ENCODE data around the gene KRT20. TPM values are rescaled to one million over a fixed set of nuclear protein-coding genes. Genes with fewer than 3 reads are reported as not detected.

The KRT20 gene
- polyA plus RNA-seq, 2 of the 4 experiments (the other 2 are of a cell fraction), result 0.28 TPM; not detected in 1

- no peak for DNase-seq (ENCODE audit: low read depth in 1 of 2, low spot score in 1 of 2)
- ATAC-seq, result no peak
- Histone ChIP-seq H3K27ac (no peak overlapping the region), H3K4me2 (no peak overlapping the region), H3K4me3 (no peak overlapping the region), H3K9me3 (no peaks in the 10 kb centered on the region), H3K4me1 (no peaks in the 10 kb centered on the region)
- POLR2A ChIA-PET, result no interaction called here
- CTCF ChIA-PET, result interaction anchor here (1.0 to 1.8 kb wide), 4 partner anchors 13 to 717 kb away, joined by 3 to 7 read pairs (median 6); no protein-coding TSS in a partner anchor
- TF ChIP-seq CEBPB (IDR thresholded peaks at IDR 0.05), result no peak
- TF ChIP-seq MAFK (IDR thresholded peaks at IDR 0.05; ENCODE audit: partially characterized antibody), result peak; percentile 17
- WGBS (ENCODE audit: missing lambda C conversion rate), result 63% methylated on average over 3 of the region's 3 CpGs
- FAIRE-seq, result no peak
Observed at GRCh38 chr17:40931311-40931710, 46.3 kb upstream of the KRT20 start.

- no peak for TF ChIP-seq CBX8 (IDR thresholded peaks at IDR 0.05)
- TF ChIP-seq ESRRA (IDR thresholded peaks at IDR 0.05; ENCODE audit: borderline replicate concordance, low read length), result no peak
- TF ChIP-seq ZFP36 (IDR thresholded peaks at IDR 0.05; ENCODE audit: borderline replicate concordance, partially characterized antibody), result no peak
- TF ChIP-seq JUN (IDR thresholded peaks at IDR 0.05), result no peak
- no peak for TF ChIP-seq USF2 (IDR thresholded peaks at IDR 0.05)
- TF ChIP-seq HES2 (IDR thresholded peaks at IDR 0.05), result no peak
- TF ChIP-seq REST (IDR thresholded peaks at IDR 0.05), result no peak
- TF ChIP-seq SREBF2 (IDR thresholded peaks at IDR 0.05), result no peak
- TF ChIP-seq RFX5 (IDR thresholded peaks at IDR 0.05), result no peak
- no peak for TF ChIP-seq TFCP2L1 (CRISPR knock-in tag; IDR thresholded peaks at IDR 0.05)
- TF ChIP-seq ZNF302 (CRISPR knock-in tag; IDR thresholded peaks at IDR 0.05), result no peak
- no peak for TF ChIP-seq PBX3 (IDR thresholded peaks at IDR 0.05)
- no peak for TF ChIP-seq FOXS1 (CRISPR knock-in tag; IDR thresholded peaks at IDR 0.05)
- Histone ChIP-seq H3K4me1 (peaks cover 14% of the 10 kb centered on the region), H3K4me2 (no peak overlapping the region), H3K4me3 (no peak overlapping the region), H3K9me3 (no peaks in the 10 kb centered on the region), H3K27ac (no peak overlapping the region)
- 91% methylated on average over 8 of the region's 8 CpGs for WGBS (ENCODE audit: missing lambda C conversion rate)
- no peak for FAIRE-seq
- DNase-seq (ENCODE audit: low read depth in 1 of 2, low spot score in 1 of 2), result no peak
- ATAC-seq, result no peak
- ChIA-PET POLR2A (no interaction called here), CTCF (interaction anchor here (0.7 kb wide), 1 partner anchor 10 kb away, joined by 3 read pairs; no protein-coding TSS in a partner anchor)
Observed at GRCh38 chr17:40926341-40926740, 41.3 kb upstream of the KRT20 start.

GRCh38 chr17:40922239-40922638, 37.2 kb upstream of the KRT20 start:
- ATAC-seq (peak; percentile 91 to 95), DNase-seq (ENCODE audit: low read depth in 1 of 2, low spot score in 1 of 2) (peak; percentile 80 to 82), FAIRE-seq (peak; percentile 99)
- peak overlapping the region; percentile 52 for H3K4me2 ChIP-seq
- peak overlapping the region; percentile 78 to 81 for H3K27ac ChIP-seq
- WGBS (ENCODE audit: missing lambda C conversion rate), result 30% methylated on average over 2 of the region's 2 CpGs
- H3K9me3 ChIP-seq, result no peaks in the 10 kb centered on the region
- POLR2A ChIA-PET, result no interaction called here
- CTCF ChIA-PET, result interaction anchor here (0.7 to 1.3 kb wide), 3 partner anchors 13 to 626 kb away, joined by 3 to 4 read pairs (median 3); no protein-coding TSS in a partner anchor
- no peak overlapping the region for H3K4me3 ChIP-seq
- H3K4me1 ChIP-seq, result peaks cover 14% of the 10 kb centered on the region
- TF ChIP-seq ATOH8 (CRISPR knock-in tag; IDR thresholded peaks at IDR 0.05; ENCODE audit: low read depth), result no peak
- TF ChIP-seq BCL3 (IDR thresholded peaks at IDR 0.05), result no peak
- no peak for TF ChIP-seq E2F6 (IDR thresholded peaks at IDR 0.05; ENCODE audit: borderline replicate concordance, low read depth)
- TF ChIP-seq ZSCAN20 (CRISPR knock-in tag; IDR thresholded peaks at IDR 0.05), result 0 out of 2 replicates have a peak, but pooled peaks have one; percentile 49
- TF ChIP-seq FOSL2 (IDR thresholded peaks at IDR 0.05), result peak; percentile 70
- peak; percentile 88 for TF ChIP-seq FOSL2 (CRISPR knock-in tag; IDR thresholded peaks at IDR 0.05)
- TF ChIP-seq MAX (IDR thresholded peaks at IDR 0.05), result peak; percentile 54
- no peak for TF ChIP-seq RAD21 (conservative IDR thresholded peaks at IDR 0.05 in 1 of 2, IDR thresholded peaks at IDR 0.05 in 1 of 2)
- no peak for TF ChIP-seq TP53 (CRISPR knock-in tag; IDR thresholded peaks at IDR 0.05)
- TF ChIP-seq JUNB (IDR thresholded peaks at IDR 0.05), result no peak
- TF ChIP-seq POLR2A (IDR thresholded peaks at IDR 0.05; ENCODE audit: low read length), result no peak
- no peak for TF ChIP-seq HOXB5 (CRISPR knock-in tag; IDR thresholded peaks at IDR 0.05)
